ENCODE data around the gene ZNF835.

GRCh38 chr19:56670401-56670960 is 1.1 kb downstream of the ZNF835 start:
- TF ChIP-seq POLR2A (IDR thresholded peaks at IDR 0.05) (no peak), CTCF (IDR thresholded peaks at IDR 0.05) (no peak)

Data from vagina (tissue), 2 donors.